ENCODE results near the gene OR2J2. TPM values are rescaled to one million over a fixed set of nuclear protein-coding genes. Genes with fewer than 3 reads are reported as not detected.
"Not testable (repeated sequence)": the region's sequence is repeated elsewhere in the genome, so short reads cannot be mapped to it uniquely, and the experiment has no call there.

Gene OR2J2
- total RNA-seq, 4 donors from 2014 or later = not detected

DNA sequence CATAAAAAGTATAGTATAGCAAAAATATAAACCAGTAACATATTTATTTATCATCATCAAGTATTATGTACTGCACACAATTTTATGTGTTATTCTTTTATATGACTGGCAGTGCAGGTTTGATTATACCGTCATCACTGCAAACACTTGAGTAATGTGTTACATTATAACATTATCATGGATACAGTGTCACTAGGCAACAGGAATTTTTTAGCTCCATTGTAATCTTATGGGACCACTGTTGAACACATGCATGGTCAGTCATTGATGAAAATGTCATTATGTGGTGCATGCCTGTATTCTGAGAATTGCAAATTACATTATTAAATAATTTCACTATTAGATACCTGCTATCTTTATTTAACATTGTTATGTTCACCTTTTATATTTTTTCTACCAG, 29.1 kb upstream of the OR2J2 start:
- no peak for ATAC-seq
- no peaks in the 10 kb centered on the region for H3K27me3 ChIP-seq

DNA sequence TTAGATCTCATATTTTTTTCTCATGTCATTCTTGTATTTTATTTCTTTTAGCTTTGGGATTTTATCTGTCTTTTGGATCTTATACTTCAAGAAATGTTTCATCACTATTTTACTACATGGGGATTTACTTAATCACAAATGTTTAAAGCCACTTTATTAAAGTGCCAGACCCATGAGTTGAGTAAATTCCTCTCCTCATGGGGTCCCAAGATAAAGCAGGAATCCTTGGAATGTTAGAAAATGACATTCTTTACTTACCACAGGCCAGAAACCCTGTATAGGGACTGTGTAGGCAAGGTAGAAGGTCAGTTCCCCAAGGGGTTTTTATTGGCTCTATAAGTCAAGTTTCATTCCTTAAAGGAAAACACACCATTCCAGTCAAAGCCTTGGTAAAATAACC, 28.4 kb upstream of the OR2J2 start:
- ATAC-seq = no peak
- H3K9me3 ChIP-seq = no peaks in the 10 kb centered on the region
- no peak overlapping the region for H3K4me3 ChIP-seq

More for the DNA sequence above, 29.1 kb upstream of the OR2J2 start:
- Histone ChIP-seq H3K4me3 (no peak overlapping the region), H3K9me3 (no peaks in the 10 kb centered on the region), H3K36me3 (no peaks in the 10 kb centered on the region), H3K4me1 (no peaks in the 10 kb centered on the region), H3K27ac (no peak overlapping the region)
- WGBS, 2 donors (ENCODE audit: low coverage in 1 of 2) = 100% methylated on average over 1 of the region's 1 CpG
- TF ChIP-seq POLR2AphosphoS5 (IDR thresholded peaks at IDR 0.05) (no peak), POLR2A (IDR thresholded peaks at IDR 0.05) (no peak), EP300 (IDR thresholded peaks at IDR 0.05) (no peak)
- TF ChIP-seq, protein P1, sequence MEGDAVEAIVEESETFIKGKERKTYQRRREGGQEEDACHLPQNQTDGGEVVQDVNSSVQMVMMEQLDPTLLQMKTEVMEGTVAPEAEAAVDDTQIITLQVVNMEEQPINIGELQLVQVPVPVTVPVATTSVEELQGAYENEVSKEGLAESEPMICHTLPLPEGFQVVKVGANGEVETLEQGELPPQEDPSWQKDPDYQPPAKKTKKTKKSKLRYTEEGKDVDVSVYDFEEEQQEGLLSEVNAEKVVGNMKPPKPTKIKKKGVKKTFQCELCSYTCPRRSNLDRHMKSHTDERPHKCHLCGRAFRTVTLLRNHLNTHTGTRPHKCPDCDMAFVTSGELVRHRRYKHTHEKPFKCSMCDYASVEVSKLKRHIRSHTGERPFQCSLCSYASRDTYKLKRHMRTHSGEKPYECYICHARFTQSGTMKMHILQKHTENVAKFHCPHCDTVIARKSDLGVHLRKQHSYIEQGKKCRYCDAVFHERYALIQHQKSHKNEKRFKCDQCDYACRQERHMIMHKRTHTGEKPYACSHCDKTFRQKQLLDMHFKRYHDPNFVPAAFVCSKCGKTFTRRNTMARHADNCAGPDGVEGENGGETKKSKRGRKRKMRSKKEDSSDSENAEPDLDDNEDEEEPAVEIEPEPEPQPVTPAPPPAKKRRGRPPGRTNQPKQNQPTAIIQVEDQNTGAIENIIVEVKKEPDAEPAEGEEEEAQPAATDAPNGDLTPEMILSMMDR (IDR thresholded peaks at IDR 0.05) = no peak

DNA sequence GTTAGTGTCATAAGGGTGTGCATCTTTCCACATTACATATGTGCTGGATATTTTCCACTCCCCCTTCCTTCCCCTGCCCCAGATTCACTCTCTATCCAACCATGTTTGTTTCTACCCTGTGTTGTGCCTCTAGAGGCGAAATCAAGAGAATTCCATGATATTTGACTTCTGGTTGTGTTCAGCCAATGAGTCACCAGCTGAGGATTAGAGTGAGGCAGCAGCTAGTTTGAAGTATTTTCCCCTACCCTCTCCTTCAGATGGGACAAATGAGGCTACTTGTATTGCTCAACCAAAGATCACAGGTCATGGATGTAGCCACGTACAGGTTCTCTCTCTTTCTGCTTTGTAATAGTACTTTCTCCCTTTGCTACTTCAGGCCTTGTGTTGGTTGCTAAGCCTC, 24.5 kb upstream of the OR2J2 start:
- TF ChIP-seq POLR2A (IDR thresholded peaks at IDR 0.05) (no peak), POLR2AphosphoS5 (IDR thresholded peaks at IDR 0.05) (no peak), EP300 (IDR thresholded peaks at IDR 0.05) (no peak)
- TF ChIP-seq, protein P1 (IDR thresholded peaks at IDR 0.05) = no peak
- no peak for ATAC-seq
- Histone ChIP-seq H3K9me3 (no peaks in the 10 kb centered on the region), H3K36me3 (no peaks in the 10 kb centered on the region), H3K27me3 (no peaks in the 10 kb centered on the region), H3K27ac (no peak overlapping the region), H3K4me3 (no peak overlapping the region), H3K4me1 (no peaks in the 10 kb centered on the region)
- WGBS, 2 donors (ENCODE audit: low coverage in 1 of 2) = 57 to 66% methylated on average over 2 of the region's 2 CpGs

More for the DNA sequence above, 28.4 kb upstream of the OR2J2 start:
- no peak overlapping the region for H3K27ac ChIP-seq
- no peaks in the 10 kb centered on the region for H3K4me1 ChIP-seq
- H3K27me3 ChIP-seq = no peaks in the 10 kb centered on the region
- TF ChIP-seq POLR2A (IDR thresholded peaks at IDR 0.05) = no peak
- no peak for TF ChIP-seq POLR2AphosphoS5 (IDR thresholded peaks at IDR 0.05)
- no peak for TF ChIP-seq EP300 (IDR thresholded peaks at IDR 0.05)
- TF ChIP-seq, protein P1 (IDR thresholded peaks at IDR 0.05) = no peak
- no peaks in the 10 kb centered on the region for H3K36me3 ChIP-seq

DNA sequence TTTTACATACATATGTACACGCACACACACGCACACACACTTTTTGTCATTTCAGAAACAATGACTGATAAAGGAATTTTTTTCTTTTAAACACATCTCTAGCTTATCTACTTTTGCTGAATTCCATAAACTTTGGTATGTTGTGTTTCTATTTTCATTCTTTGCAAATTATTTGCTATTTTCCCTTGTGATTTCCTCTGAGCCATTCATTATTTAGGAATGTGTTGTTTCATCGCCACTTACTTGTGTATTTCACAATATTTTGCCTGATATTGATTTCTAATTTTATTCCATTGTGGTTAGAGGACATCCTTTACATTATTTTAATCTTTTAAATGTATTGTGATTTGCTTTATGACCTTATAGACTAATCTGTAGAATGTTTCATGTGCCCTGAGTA, 23.6 kb upstream of the OR2J2 start:
- TF ChIP-seq, protein P1 (IDR thresholded peaks at IDR 0.05) = no peak
- TF ChIP-seq POLR2AphosphoS5 (IDR thresholded peaks at IDR 0.05) (no peak), EP300 (IDR thresholded peaks at IDR 0.05) (no peak), POLR2A (IDR thresholded peaks at IDR 0.05) (no peak)
- no peak overlapping the region for H3K27ac ChIP-seq
- H3K4me3 ChIP-seq = no peak overlapping the region
- WGBS, 2 donors (ENCODE audit: low coverage in 1 of 2) = 87 to 97% methylated on average over 3 of the region's 3 CpGs
- no peaks in the 10 kb centered on the region for H3K4me1 ChIP-seq
- no peak for ATAC-seq
- H3K9me3 ChIP-seq = no peaks in the 10 kb centered on the region
- no peaks in the 10 kb centered on the region for H3K36me3 ChIP-seq
- no peaks in the 10 kb centered on the region for H3K27me3 ChIP-seq

DNA sequence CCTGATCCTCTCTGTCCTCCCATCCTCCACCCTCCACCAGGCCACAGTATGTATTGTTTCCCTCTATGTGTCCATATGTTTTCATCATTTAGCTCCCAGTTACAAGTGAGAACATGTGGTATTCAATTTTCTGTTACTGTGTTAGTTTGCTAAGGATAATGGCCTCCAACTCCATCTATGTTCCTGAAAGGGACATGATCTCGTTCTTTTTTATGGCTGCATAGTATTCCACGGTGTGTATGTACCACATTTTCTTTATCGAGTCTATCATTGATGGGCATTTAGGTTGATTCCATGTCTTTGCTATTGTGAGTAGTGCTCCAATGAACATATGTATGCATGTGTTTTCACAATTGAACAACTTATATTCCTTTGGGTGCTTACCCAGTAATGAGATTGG, 21.3 kb upstream of the OR2J2 start:
- H3K4me3 ChIP-seq, H3K4me1 ChIP-seq, ATAC-seq, H3K36me3 ChIP-seq, H3K9me3 ChIP-seq, H3K27me3 ChIP-seq, H3K27ac ChIP-seq: not testable (repeated sequence)
- 70 to 71% methylated on average over 3 of the region's 3 CpGs for WGBS, 2 donors (ENCODE audit: low coverage in 1 of 2)

DNA sequence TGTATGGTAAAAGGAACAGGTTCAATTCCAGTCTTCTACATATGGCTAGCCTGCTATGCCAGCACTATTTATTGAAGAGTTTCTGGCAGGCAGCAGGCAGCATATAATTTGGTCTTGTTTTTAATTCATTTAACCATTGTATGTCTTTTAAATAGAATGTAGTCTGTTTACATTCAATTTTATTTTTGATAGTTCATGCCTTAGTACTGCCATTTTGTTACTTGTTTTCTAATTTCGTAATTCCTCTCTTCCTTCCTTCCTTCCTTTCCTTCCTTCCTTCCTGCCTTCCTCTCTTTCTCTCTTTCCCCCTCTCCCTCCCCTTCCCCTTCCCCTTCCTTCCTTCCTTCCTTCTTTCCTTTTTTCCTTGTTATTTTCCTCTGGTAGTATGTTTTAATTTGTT, 17.6 kb upstream of the OR2J2 start:
- H3K27me3 ChIP-seq = no peaks in the 10 kb centered on the region
- no peaks in the 10 kb centered on the region for H3K9me3 ChIP-seq
- H3K27ac ChIP-seq = no peak overlapping the region
- WGBS, 2 donors (ENCODE audit: low coverage in 1 of 2) = 56 to 83% methylated on average over 1 of the region's 1 CpG
- H3K36me3 ChIP-seq = no peaks in the 10 kb centered on the region
- H3K4me1 ChIP-seq = no peaks in the 10 kb centered on the region
- H3K4me3 ChIP-seq = no peak overlapping the region
- no peak for TF ChIP-seq POLR2AphosphoS5 (IDR thresholded peaks at IDR 0.05)
- no peak for TF ChIP-seq EP300 (IDR thresholded peaks at IDR 0.05)
- no peak for TF ChIP-seq POLR2A (IDR thresholded peaks at IDR 0.05)
- TF ChIP-seq, protein P1 (IDR thresholded peaks at IDR 0.05) = no peak
- ATAC-seq = no peak

DNA sequence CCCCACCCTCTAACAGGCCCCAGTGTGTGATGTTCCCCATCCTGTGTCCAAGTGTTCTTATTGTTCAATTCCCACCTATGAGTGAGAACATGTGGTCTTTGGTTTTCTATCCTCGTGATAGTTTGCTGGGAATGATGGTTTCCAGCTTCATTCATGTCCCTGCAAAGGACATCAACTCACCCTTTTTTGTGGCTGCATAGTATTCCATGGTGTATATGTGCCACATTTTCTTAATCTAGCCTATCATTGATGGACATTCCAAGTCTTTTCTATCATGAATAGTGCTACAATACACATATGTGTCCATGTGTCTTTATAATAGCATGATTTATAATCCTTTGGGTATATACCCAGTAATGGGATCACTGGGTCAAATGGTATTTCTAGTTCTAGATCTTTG, 15.5 kb upstream of the OR2J2 start:
- H3K9me3 ChIP-seq, H3K4me1 ChIP-seq, H3K36me3 ChIP-seq, H3K27ac ChIP-seq, H3K4me3 ChIP-seq, H3K27me3 ChIP-seq, ATAC-seq: not testable (repeated sequence)
- WGBS, 2 donors (ENCODE audit: low coverage in 1 of 2) = 40 to 53% methylated on average over 1 of the region's 1 CpG

DNA sequence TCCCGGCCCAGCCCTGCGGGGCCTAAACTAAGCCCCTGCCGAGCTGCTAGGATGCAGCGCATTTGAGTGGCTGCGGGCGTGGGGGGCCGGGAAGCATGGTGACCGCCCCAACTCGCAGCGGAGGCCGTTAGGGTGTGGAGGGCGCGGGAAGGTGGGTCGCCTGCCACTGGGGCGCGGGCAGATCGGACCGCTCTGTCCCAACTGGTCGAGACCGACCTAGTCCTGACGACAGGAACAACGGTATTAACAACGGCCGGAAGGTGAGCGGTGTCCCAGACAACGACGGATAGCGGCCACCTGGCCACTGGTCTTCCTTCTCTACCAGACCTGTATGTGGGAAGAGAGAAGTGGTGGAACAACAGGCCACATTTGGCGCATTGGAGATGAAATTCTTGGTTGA, 10.8 kb upstream of the OR2J2 start:
- H3K27me3 ChIP-seq, ATAC-seq, H3K4me3 ChIP-seq, H3K9me3 ChIP-seq, H3K36me3 ChIP-seq, H3K4me1 ChIP-seq, H3K27ac ChIP-seq: not testable (repeated sequence)
- WGBS, 2 donors (ENCODE audit: low coverage in 1 of 2) = 100% methylated on average over 2 of the region's 29 CpGs; no CpG with 5 or more reads in 1 of the 2 donors
